Activated CD8-positive, alpha-beta memory T cell treated with anti-CD3 and anti-CD28 coated beads, Interleukin-2, amount 50 U/mL, for 1 hour (primary cell): ENCODE data around the gene SNCA.

Experiments
- DNase-seq: peaks from one replicate; pipeline ENCODE4 v3.0.0-alpha.2; 2020; ENCODE audit errors: extremely low read depth

The SNCA gene

DNA sequence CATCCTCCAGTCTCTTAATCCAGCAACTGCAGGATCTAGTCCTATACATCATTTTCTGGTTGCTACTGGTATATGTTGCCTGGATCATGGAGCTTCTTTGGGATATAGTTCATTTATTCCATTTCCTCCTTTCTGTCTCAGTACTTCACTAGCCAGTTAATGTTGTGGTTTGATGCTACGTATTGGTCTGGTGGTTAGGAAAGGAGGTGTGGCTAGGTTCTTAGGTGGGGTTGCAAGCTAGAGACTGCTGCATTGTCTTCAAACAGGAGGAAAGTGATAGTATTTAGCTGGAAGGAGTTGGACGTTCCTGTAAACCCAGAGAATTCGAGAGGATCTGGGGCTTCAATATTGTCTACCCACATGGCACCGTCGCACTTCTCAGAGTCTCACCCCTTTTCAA lies 129.5 kb downstream of the SNCA start:
- no peak for DNase-seq

DNA sequence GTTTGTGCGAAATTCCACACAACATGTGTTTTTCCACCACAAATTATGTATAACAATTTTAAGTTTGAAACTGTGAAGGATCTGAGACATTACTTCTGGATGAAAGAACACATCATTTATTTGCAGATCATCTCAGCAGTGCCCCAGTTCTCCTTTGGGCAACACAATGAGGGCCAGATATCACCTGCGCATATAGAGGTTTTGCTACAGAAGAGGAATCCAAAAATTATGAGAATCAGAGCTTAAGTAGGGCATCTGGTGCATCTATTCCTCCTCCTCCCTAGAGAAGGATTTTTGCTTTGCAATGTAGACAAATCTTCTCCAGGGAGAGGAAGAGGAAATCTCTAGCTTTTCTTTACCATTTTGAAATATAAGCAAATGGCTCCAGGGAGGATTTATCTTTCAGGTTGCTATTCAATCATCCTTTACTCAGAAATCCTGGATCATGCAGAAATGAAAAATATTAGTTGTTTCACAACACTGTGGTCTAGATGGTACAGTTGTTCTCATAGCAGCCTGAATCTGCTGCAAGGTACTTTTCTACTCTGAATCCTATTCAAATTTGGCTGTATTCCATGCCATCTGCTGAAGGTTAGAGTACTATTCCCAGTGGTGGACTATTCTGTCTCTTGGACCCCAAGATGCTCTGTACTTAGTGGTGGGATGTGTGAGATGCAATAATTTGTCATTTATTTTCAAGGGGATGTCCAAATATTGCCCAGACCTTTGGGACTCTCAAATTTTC lies 132.1 kb downstream of the SNCA start:
- DNase-seq = no peak

DNA sequence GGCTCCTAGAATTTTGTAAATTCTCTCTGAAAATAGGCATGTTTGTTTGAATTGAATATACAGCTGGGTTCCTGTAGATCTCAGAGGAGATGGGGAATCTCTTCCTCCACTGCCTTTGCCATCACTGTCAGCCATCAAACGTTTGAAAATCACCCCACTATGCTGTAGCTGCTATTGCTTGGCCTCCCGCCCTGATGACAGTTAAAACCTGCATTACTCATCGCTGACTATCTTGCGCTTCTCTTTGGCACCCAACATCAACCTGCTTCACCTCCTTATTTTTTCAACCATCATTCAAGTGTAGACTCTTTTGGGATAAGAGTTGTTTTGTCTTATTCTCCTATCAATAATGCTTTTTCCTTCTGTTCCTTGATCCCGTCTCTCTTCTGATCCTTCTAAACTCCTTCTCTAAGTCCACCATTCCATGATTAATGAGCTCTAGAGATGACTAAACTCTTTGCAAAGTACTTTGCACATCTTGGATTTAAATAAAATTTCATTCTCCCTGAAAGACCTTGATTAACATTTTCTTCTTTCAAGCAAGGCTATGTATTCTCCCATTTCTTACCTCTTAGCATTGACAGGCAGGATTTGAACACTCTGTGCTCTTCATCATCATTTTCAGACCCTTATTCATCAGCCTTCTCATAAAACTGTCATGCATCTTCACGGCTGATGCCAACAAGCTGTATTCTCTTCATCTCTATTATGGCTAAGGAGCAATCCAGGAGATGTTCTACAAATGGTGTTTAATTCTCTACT lies 133.0 kb downstream of the SNCA start:
- DNase-seq = no peak

DNA sequence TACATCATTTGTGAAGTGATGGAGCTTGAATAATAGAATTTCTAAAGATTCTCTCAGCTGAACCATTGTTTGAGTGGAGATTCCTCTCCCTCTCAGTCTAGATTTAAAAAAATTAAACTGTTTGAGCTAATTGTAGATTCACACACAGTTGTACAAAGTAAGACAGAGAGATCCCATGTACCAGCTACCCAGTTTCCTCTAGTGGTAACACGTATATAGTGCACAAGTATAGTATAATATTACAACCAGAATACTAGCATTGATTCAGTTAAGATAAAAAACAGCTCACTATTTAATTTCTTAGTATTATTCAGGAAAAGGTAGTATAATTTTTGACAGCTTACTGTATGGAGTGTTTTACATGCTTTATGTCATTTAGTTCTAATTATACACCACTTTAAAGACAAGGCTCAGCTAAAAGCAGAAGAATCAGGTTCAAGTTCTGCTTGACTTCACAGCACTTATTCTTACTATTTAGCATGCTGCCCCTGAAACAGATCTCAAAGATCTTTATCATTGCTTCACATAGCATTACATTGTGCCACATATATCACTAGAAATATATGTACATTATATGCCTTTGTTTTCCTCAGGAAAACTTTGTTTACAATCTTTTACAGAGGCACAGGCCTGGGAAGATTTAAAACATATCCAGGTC lies 136.1 kb downstream of the SNCA start:
- DNase-seq = no peak

DNA sequence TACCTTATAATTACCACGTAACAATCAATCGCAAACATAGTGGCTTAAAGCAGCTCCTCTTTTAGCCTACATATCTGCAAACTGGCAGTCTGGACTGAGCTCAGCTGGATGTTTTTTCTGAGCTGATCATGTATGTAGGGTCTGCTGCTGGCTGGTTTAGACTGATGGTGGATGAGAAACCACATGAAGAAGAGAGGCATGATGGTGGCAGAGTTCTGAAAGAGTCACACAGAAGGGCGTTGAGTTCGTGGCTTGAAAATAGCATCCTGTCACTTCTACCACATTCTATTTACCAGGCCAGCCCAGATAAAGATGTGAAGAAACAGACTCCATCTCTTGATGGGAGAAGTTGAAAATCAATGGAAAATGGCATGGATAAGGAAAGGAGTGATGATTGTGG lies 151.3 kb downstream of the SNCA start:
- DNase-seq = no peak

DNA sequence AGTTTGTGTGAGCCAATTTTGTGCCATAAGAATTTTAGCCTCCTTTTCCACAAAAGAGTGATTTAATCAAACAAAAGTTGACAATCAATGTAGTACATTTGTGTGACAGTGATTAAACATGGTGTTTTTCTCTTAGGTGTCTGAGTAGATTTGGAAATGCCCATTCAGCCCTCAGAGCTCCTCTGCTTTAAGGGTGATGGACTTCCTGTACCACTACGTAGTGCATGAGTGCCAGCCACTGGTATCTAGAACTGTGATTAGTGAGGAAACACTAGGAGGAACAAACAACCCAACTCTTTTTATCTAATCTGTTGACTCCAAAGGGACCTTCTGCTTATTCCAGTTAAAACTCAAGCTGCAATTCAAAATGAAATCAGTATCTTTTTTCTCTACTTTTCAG lies 151.7 kb downstream of the SNCA start:
- no peak for DNase-seq

DNA sequence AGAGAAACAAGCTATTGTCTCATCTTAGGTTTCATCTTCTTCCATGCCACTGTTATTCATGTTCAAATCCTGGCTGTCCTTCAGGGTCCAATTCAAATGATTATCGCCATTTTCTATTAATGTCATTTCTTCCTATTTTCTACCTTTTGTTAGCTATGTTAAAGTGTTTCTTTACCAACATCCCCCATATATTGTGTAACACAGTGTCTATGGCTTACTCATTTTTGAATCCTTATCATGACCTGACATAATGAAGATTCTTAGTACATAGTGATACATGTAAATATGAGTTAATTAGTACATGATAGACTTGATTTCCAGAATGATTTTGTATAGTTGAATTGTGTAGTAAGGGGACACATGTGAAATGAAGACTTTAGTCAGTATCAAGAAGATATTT lies 152.4 kb downstream of the SNCA start:
- no peak for DNase-seq

DNA sequence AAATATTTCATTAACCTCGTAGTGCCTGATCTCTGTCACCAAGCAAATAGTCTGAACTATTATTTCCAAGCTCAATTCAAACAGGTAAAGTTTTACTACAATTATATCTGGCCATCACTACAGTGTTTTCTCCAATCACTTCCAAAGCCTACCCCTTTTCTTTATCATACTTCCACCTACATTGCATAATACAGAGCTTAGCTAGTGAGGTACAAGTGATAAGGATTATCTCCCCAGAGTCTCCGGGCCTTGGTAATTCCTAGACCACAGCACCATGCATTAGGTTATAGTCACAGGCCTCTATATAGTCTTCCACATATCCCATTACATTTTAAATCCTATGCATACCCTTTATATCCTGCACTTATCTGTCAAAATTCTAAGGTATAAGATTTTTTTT lies 154.2 kb downstream of the SNCA start:
- no peak for DNase-seq

DNA sequence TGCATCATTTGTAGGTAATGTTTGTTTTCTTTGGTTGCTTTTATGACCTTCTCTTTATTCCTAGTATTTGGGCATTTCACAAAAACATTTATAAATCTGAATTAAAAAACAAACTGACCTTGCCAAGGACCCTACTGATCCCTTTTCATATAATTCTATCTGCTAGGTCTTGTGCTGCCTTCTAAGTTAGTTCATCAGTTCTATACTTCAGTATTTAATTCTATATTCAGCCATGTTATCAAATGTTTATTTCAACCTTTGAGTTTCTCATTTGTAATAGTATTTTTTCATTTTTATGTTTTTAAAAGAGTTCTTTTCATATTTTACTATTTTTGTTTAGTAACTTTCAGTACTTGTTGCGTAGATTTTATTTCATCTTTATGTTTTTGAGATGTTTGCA lies 155.3 kb downstream of the SNCA start:
- no peak for DNase-seq

DNA sequence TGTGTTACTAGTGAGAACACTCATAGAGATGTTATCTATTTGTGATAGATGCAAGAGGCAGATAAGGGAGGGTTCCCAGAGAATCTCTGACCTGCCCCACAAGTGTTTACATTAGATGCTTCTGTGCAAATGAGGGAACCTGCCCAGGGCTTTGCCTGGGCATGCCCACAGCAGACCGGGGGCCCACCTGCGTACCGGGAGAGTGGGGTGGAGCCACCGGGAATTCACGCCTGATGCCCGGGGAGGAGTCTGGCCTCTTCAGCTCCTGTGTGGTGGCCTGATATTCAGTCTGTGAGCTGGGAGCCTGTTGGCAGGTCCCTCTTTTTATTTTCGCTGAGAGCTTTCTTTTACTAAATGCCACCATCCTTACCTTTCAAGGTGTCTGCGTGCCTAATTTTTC lies 155.7 kb downstream of the SNCA start:
- no peak for DNase-seq

DNA sequence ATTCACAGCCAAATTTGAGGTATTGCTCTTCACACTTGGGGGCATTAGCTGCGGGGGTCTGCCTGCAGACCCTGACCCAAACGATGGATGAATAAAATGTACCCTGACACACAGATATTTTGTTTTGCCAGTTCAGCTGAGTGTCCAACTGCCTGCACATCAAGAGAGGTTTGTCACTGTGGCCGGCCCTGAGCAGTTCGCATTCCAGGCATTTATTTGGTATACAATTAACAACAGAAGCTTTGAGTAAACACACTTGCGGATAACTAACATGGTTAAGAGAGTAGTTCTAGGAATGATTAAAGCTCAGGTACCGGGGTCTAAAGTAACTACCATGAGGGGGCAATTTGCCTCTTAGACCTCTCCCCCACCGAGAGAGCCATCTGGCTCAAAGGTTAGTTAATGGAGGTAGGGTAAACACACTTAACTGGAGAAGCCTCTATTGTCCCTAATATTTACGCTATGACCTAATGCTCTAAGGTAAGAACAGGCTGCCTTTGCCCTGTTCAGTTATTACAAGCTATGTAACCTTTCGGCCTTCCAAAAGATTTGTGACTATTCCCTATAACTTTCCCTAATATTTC lies 162.0 kb downstream of the SNCA start:
- DNase-seq = no peak
